ENCODE data around the gene SAXO2.
"Not testable (repeated sequence)": the region's sequence is repeated elsewhere in the genome, so short reads cannot be mapped to it uniquely, and the experiment has no call there.

Gene SAXO2

GRCh38 chr15:82239685-82240391, 22.8 kb upstream of the SAXO2 start:
- FAIRE-seq (no peak), DNase-seq (ENCODE audit: insufficient read length, low spot score) (no peak)
- no peak for TF ChIP-seq CTCF (IDR thresholded peaks at IDR 0.05; ENCODE audit: insufficient read depth, missing control alignments)

GRCh38 chr15:82241836-82242499, 20.6 kb upstream of the SAXO2 start:
- not testable (repeated sequence) for DNase-seq (ENCODE audit: insufficient read length, low spot score)
- peak; percentile 11 for FAIRE-seq

DNA sequence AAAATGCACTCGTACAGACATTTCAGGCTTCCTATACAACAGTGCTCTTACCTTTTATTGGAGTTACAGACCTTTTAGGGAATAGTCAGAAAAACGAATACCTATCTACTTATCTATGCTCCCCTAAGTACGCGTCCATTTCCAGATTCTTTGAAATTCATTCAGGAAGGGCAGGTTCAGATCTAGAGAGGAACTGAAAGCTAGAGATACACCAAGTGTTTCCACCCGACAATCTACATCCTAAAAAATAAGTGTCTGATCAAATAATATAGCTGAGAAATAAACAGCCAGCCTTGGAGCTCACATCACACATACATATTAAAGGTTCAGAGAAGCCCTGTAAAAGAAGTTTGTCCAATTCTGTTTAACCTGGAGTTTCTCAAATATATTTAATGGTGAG, 19.0 kb upstream of the SAXO2 start:
- DNase-seq (ENCODE audit: insufficient read length, low spot score); FAIRE-seq: not testable (repeated sequence)

GRCh38 chr15:82245956-82246355, 16.7 kb upstream of the SAXO2 start:
- not testable (repeated sequence) for FAIRE-seq; DNase-seq (ENCODE audit: insufficient read length, low spot score)

DNA sequence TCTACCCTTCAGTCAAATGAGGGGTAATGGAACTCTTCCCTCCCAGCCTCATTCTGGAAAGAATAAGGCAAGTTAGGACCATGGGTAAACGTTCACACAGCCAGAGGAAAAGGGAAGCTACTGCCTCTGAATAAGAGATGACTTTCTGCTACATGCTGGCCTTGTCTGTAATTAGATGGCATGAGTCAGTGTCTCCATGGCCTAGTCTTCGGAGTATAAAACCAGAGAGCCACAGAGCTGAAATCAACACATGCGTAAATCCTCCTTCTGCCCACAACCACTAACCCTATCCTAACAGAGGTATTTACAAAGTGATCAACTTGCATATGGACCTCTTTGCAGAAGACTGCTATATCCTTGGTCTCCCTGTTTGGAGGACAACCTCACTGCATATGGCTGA, 14.4 kb upstream of the SAXO2 start:
- DNase-seq (ENCODE audit: insufficient read length, low spot score); FAIRE-seq: not testable (repeated sequence)

GRCh38 chr15:82261566-82262421, 824 bp upstream of the SAXO2 start:
- not testable (repeated sequence) for FAIRE-seq; DNase-seq (ENCODE audit: insufficient read length, low spot score)

- no peak for TF ChIP-seq CTCF (IDR thresholded peaks at IDR 0.05; ENCODE audit: insufficient read depth, missing control alignments)
- no peak for FAIRE-seq
- DNase-seq (ENCODE audit: insufficient read length, low spot score), result no peak
These were observed 732 bp downstream of the SAXO2 start for GRCh38 chr15:82263350-82263749.

DNA sequence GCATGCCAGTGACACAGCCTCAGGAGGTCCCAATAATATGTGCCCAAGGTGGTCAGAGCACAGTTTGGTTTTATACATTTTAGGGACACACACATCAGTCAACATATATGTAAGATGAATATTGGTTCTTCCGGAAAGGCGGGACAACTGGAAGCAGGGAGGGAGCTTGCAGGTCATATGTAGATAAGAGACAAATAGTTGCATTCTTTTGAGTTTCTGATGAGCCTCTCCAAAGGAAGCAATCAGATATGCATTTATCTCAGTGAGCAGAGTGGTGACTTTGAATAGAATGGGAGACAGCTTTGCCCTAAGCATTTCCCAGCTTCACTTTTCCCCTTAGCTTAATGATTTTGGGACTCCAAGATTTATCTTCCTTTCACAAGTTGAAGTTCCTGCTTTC, 4.5 kb downstream of the SAXO2 start:
- not testable (repeated sequence) for DNase-seq (ENCODE audit: insufficient read length, low spot score); FAIRE-seq

DNA sequence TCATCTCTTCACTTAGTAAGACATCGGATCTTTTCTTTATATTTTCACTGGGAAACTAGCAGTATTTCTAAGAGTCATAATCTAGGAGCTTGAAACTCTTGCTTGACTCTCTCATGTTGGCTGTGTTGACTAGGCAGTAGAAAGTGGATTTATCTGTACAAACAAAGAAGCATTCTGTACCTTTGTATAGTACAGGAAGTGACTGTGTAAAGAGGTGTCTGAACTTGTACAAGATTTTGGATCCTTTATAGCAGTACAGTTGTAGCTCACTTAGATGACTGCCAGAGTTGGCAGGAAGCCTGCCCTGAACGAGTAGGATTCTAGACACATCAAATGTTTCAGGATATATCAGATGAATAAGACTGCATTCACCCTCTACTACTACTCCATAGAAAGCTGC, 5.8 kb downstream of the SAXO2 start:
- FAIRE-seq, result peak; percentile 44
- not testable (repeated sequence) for DNase-seq (ENCODE audit: insufficient read length, low spot score)

GRCh38 chr15:82272154-82272553, 9.5 kb downstream of the SAXO2 start:
- DNase-seq (ENCODE audit: insufficient read length, low spot score), result no peak
- no peak for FAIRE-seq
- TF ChIP-seq CTCF (IDR thresholded peaks at IDR 0.05; ENCODE audit: insufficient read depth, missing control alignments), result no peak

- no peak for TF ChIP-seq CTCF (IDR thresholded peaks at IDR 0.05; ENCODE audit: insufficient read depth, missing control alignments)
- FAIRE-seq, result no peak
- no peak for DNase-seq (ENCODE audit: insufficient read length, low spot score)
These were observed 12.8 kb downstream of the SAXO2 start for GRCh38 chr15:82275410-82275809.

GRCh38 chr15:82281276-82281675, 18.7 kb downstream of the SAXO2 start:
- FAIRE-seq, result peak; percentile 97
- not testable (repeated sequence) for DNase-seq (ENCODE audit: insufficient read length, low spot score)

GRCh38 chr15:82282386-82282785, 19.8 kb downstream of the SAXO2 start:
- FAIRE-seq, result not testable (repeated sequence)

DNA sequence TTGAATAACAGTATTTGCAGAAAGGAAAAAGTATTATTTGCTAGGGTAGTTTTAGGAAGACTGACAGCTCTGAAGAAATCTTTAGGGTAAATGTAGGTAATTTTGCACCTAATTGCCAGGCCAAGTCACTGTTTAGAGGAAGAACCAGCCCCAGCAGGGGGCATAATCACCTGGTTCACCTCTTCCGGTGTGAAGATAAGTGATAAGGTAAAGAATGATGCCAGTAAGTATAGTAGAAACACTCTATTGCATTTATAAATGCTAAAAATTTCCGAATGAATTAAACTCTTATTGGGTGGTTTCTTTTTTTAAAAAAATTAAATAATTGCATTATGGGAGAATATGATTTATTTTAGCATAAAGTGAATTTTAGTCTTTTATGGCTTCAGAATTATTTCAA, 21.8 kb downstream of the SAXO2 start:
- DNase-seq (ENCODE audit: insufficient read length, low spot score); FAIRE-seq: not testable (repeated sequence)

More at GRCh38 chr15:82282386-82282785, 19.8 kb downstream of the SAXO2 start:
- DNase-seq (ENCODE audit: insufficient read length, low spot score), result not testable (repeated sequence)

All from D721Med (cell line).